ENCODE results near the gene CYB5A.

The CYB5A gene

GRCh38 chr18:74242438-74243096, 49.2 kb downstream of the CYB5A start:
- peak; percentile 94 for DNase-seq

GRCh38 chr18:74241970-74242369, 49.8 kb downstream of the CYB5A start:
- peak; percentile 67 for DNase-seq

- no peak for DNase-seq
Measured at GRCh38 chr18:74241426-74241825, 50.3 kb downstream of the CYB5A start.

- DNase-seq = no peak
Measured at GRCh38 chr18:74239567-74239966, 52.2 kb downstream of the CYB5A start.

- DNase-seq = peak; percentile 38
Measured at GRCh38 chr18:74234326-74235171, 57.2 kb downstream of the CYB5A start.

- no peak for DNase-seq
Measured at GRCh38 chr18:74233933-74234325, 57.8 kb downstream of the CYB5A start.

GRCh38 chr18:74230922-74231714, 60.6 kb downstream of the CYB5A start:
- DNase-seq = no peak

- no peak for DNase-seq
Measured at GRCh38 chr18:74229891-74230290, 61.9 kb downstream of the CYB5A start.

GRCh38 chr18:74229005-74229404, 62.8 kb downstream of the CYB5A start:
- no peak for DNase-seq

GRCh38 chr18:74228312-74228711, 63.5 kb downstream of the CYB5A start:
- DNase-seq = no peak

GRCh38 chr18:74226666-74227065, 65.1 kb downstream of the CYB5A start:
- no peak for DNase-seq

GRCh38 chr18:74226156-74226555, 65.6 kb downstream of the CYB5A start:
- DNase-seq = no peak

GRCh38 chr18:74225193-74225840, 66.4 kb downstream of the CYB5A start:
- DNase-seq = peak; percentile 59

GRCh38 chr18:74222710-74223494, 68.9 kb downstream of the CYB5A start:
- no peak for DNase-seq

GRCh38 chr18:74221081-74221480, 70.7 kb downstream of the CYB5A start:
- no peak for DNase-seq

- no peak for DNase-seq
Measured at GRCh38 chr18:74219056-74219455, 72.7 kb downstream of the CYB5A start.

GRCh38 chr18:74217476-74218143, 74.2 kb downstream of the CYB5A start:
- no peak for DNase-seq

- no peak for DNase-seq
Measured at GRCh38 chr18:74216661-74217110, 75.1 kb downstream of the CYB5A start.

- DNase-seq = no peak
Measured at GRCh38 chr18:74215863-74216262, 75.9 kb downstream of the CYB5A start.

GRCh38 chr18:74213429-74213828, 78.3 kb downstream of the CYB5A start:
- no peak for DNase-seq

- DNase-seq = no peak
Measured at GRCh38 chr18:74204526-74205152, 87.1 kb downstream of the CYB5A start.

Data from OCI-M1 (cell line).